Measurements from ENCODE around the gene MS4A10. TPM values are rescaled to one million over a fixed set of nuclear protein-coding genes. Genes with fewer than 3 reads are reported as not detected.

Gene MS4A10
- polyA plus RNA-seq, 3 donors, result not detected

DNA sequence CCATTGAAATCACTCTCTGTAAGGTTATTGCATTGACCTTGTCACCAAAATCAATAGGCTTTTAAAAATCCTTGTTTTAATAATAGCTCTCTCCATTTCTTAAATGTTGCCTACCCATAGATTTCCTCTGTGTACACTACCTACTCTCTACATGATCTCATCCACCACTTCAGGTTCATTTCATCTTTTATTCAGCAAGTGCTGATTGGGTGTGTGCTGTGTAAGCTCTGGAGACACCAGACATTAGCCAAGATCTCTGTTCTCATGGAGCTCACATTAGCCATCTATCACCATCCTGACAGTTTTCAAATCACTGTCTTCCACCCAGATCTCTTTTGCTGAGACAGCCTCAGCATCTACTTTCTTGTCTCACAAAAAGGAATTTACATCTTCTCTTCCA is 4.4 kb upstream of the MS4A10 start:
- H3K36me3 Mint-ChIP-seq, result no peaks in the 10 kb centered on the region
- Histone ChIP-seq H3K27ac (ENCODE audit: low read depth in 1 of 2, low read length in 2 of 2) (no peak overlapping the region), H3K4me1 (ENCODE audit: control insufficient read depth in 1 of 2, insufficient read depth in 2 of 2, low read length in 2 of 2) (no peaks in the 10 kb centered on the region), H4K20me1 (ENCODE audit: insufficient read depth, low read length) (no peaks in the 10 kb centered on the region), H3K4me2 (replicated peaks; ENCODE audit: extremely low read depth, low read length, poor library complexity, severe bottlenecking) (no peak overlapping the region), H3K4me3 (replicated peaks in 1 of 3; ENCODE audit: low read depth in 2 of 3, low read length in 3 of 3) (no peak overlapping the region), H2AFZ (ENCODE audit: insufficient read depth, low read depth, low read length, poor library complexity, severe bottlenecking) (no peak overlapping the region), H3K36me3 (replicated peaks in 1 of 2; ENCODE audit: control insufficient read depth in 1 of 2, insufficient read depth in 2 of 2, low read length in 2 of 2) (no peaks in the 10 kb centered on the region), H3K27me3 (ENCODE audit: control insufficient read depth in 2 of 2, insufficient read depth in 2 of 2, low read length in 2 of 2) (peaks cover 0 to 3% of the 10 kb centered on the region in 2 donors), H3K79me2 (ENCODE audit: insufficient read depth, low read length) (no peaks in the 10 kb centered on the region), H3K9me3 (replicated peaks in 1 of 2; ENCODE audit: control insufficient read depth in 1 of 2, insufficient read depth in 1 of 2, low read length in 2 of 2) (no peaks in the 10 kb centered on the region), H3K9ac (ENCODE audit: insufficient read depth, low read length, poor library complexity, severe bottlenecking) (no peak overlapping the region)
- no peak for DNase-seq
- no peaks in the 10 kb centered on the region for H3K4me1 Mint-ChIP-seq
- H3K27me3 Mint-ChIP-seq (ENCODE audit: low read depth in 3 of 3), result peaks cover 3 to 6% (median 5%) of the 10 kb centered on the region in 3 donors
- intact Hi-C loops (cut with micrococcal nuclease), result no loop called here
- H3K27ac Mint-ChIP-seq, result no peak overlapping the region
- H3K9me3 Mint-ChIP-seq, result peaks cover 0 to 4% (median 0%) of the 10 kb centered on the region in 7 donors
- H3K4me3 Mint-ChIP-seq, result no peak overlapping the region
- TF ChIP-seq, protein P1, sequence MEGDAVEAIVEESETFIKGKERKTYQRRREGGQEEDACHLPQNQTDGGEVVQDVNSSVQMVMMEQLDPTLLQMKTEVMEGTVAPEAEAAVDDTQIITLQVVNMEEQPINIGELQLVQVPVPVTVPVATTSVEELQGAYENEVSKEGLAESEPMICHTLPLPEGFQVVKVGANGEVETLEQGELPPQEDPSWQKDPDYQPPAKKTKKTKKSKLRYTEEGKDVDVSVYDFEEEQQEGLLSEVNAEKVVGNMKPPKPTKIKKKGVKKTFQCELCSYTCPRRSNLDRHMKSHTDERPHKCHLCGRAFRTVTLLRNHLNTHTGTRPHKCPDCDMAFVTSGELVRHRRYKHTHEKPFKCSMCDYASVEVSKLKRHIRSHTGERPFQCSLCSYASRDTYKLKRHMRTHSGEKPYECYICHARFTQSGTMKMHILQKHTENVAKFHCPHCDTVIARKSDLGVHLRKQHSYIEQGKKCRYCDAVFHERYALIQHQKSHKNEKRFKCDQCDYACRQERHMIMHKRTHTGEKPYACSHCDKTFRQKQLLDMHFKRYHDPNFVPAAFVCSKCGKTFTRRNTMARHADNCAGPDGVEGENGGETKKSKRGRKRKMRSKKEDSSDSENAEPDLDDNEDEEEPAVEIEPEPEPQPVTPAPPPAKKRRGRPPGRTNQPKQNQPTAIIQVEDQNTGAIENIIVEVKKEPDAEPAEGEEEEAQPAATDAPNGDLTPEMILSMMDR (IDR thresholded peaks at IDR 0.05), result no peak

DNA sequence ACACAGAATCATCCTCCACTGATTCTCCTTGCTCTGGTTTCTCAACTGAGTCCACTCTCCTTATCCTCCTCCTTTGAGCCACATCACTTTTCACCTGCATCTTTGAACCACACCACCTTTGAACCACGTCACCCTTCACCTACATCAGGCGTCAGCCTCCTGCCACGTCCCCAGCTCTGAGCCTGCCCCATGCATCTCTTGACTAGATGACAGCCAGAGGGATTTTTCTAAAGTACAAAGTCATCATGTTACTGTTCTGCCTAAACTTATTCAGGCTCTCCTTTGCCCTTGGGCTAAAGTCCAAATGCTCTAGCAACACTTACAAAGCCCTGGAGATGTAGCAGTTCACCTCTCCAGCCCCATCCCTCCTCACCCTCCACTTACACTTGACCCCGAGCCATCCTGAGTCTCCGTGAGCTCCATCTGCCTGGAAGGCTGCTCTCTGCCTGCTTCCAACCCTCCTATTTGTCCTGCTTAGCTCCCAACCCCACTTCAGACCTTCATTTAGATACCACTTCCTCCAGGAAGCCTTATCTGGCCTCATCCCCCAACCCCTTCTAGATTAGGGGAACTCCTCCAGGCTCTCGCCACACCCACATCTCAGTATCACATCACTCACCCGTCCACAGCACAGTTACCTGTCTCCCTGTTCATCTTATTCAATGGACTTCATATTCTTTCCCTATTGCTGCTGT is 3.7 kb upstream of the MS4A10 start:
- Mint-ChIP-seq H3K27ac (no peak overlapping the region), H3K4me3 (no peak overlapping the region), H3K27me3 (ENCODE audit: low read depth in 3 of 3) (peaks cover 0 to 4% (median 3%) of the 10 kb centered on the region in 3 donors), H3K4me1 (no peaks in the 10 kb centered on the region), H3K9me3 (peaks cover 0 to 2% (median 0%) of the 10 kb centered on the region in 7 donors), H3K36me3 (no peaks in the 10 kb centered on the region)
- peaks cover 0 to 3% of the 10 kb centered on the region in 2 donors for H3K27me3 ChIP-seq (ENCODE audit: control insufficient read depth in 2 of 2, insufficient read depth in 2 of 2, low read length in 2 of 2)
- no peak overlapping the region for H3K4me3 ChIP-seq (replicated peaks in 1 of 3; ENCODE audit: low read depth in 2 of 3, low read length in 3 of 3)
- no peaks in the 10 kb centered on the region for H3K36me3 ChIP-seq (replicated peaks in 1 of 2; ENCODE audit: control insufficient read depth in 1 of 2, insufficient read depth in 2 of 2, low read length in 2 of 2)
- no peak for DNase-seq
- H3K9me3 ChIP-seq (replicated peaks in 1 of 2; ENCODE audit: control insufficient read depth in 1 of 2, insufficient read depth in 1 of 2, low read length in 2 of 2), result no peaks in the 10 kb centered on the region
- H3K79me2 ChIP-seq (ENCODE audit: insufficient read depth, low read length), result no peaks in the 10 kb centered on the region
- no peak overlapping the region for H3K4me2 ChIP-seq (replicated peaks; ENCODE audit: extremely low read depth, low read length, poor library complexity, severe bottlenecking)
- no peak overlapping the region for H2AFZ ChIP-seq (ENCODE audit: insufficient read depth, low read depth, low read length, poor library complexity, severe bottlenecking)
- H3K4me1 ChIP-seq (ENCODE audit: control insufficient read depth in 1 of 2, insufficient read depth in 2 of 2, low read length in 2 of 2), result no peaks in the 10 kb centered on the region
- intact Hi-C loops (cut with micrococcal nuclease), result no loop called here
- H3K9ac ChIP-seq (ENCODE audit: insufficient read depth, low read length, poor library complexity, severe bottlenecking), result no peak overlapping the region
- H3K27ac ChIP-seq (ENCODE audit: low read depth in 1 of 2, low read length in 2 of 2), result no peak overlapping the region
- H4K20me1 ChIP-seq (ENCODE audit: insufficient read depth, low read length), result no peaks in the 10 kb centered on the region
- TF ChIP-seq, protein P1 (IDR thresholded peaks at IDR 0.05), result no peak
- WGBS (ENCODE audit: insufficient coverage), result 79% methylated on average over 7 of the region's 7 CpGs

All from CD14-positive monocyte (primary cell).